B cell (primary cell): ENCODE results near the gene ETFA.

Experiments
- CTCF ChIP-seq: fragments of 200-600 bp; IDR thresholded peaks from one replicate; pipeline ENCODE4 v1.8.0; 2022; ENCODE audit warnings: antibody characterized with exemption, mild to moderate bottlenecking
- EZH2 ChIP-seq: IDR thresholded peaks from 2 replicates; pipeline ENCODE4 v1.6.1; 2012; ENCODE audit warnings: borderline replicate concordance, low read depth, mild to moderate bottlenecking, moderate library complexity, low read length; ENCODE audit not compliant: insufficient read depth, poor library complexity, severe bottlenecking

GRCh38 chr15:76345583-76345879, 34.3 kb upstream of the ETFA start:
- TF ChIP-seq EZH2 (no peak), CTCF (no peak)
